ENCODE results near the gene RAI2.
A peak's percentile ranks its signal among the peaks of the same experiment; 100 is the strongest.

RAI2 gene

GRCh38 chrX:17860811-17861488 lies at the start of gene RAI2:
Gene RAI2, minus strand, starts transcription at chrX:17861298. Its CDS starts 59,288 bp downstream, at chrX:17802010.
- no peak for DNase-seq (ENCODE audit: low read depth)
- H3K4me3 ChIP-seq (ENCODE audit: control insufficient read depth, low read depth, low read length): no peak within 1 kb of the TSS
- no peak for TF ChIP-seq CTCF (conservative IDR thresholded peaks at IDR 0.05; ENCODE audit: control insufficient read depth, insufficient read depth, low read depth, low read length)

GRCh38 chrX:17888421-17888820 lies 27.3 kb upstream of the RAI2 start:
- H3K4me3 ChIP-seq (ENCODE audit: control insufficient read depth, low read depth, low read length): no peak overlapping the region
- TF ChIP-seq CTCF (conservative IDR thresholded peaks at IDR 0.05; ENCODE audit: control insufficient read depth, insufficient read depth, low read depth, low read length): no peak
- DNase-seq (ENCODE audit: low read depth): no peak

GRCh38 chrX:17882680-17883079 lies 21.6 kb upstream of the RAI2 start:
- peak; percentile 40 for DNase-seq (ENCODE audit: low read depth)
- no peak for TF ChIP-seq CTCF (conservative IDR thresholded peaks at IDR 0.05; ENCODE audit: control insufficient read depth, insufficient read depth, low read depth, low read length)
- no peak overlapping the region for H3K4me3 ChIP-seq (ENCODE audit: control insufficient read depth, low read depth, low read length)

GRCh38 chrX:17878028-17878670 lies 17.1 kb upstream of the RAI2 start:
- no peak for TF ChIP-seq CTCF (conservative IDR thresholded peaks at IDR 0.05; ENCODE audit: control insufficient read depth, insufficient read depth, low read depth, low read length)

GRCh38 chrX:17876135-17876534 lies 15.0 kb upstream of the RAI2 start:
- DNase-seq (ENCODE audit: low read depth): no peak
- H3K4me3 ChIP-seq (ENCODE audit: control insufficient read depth, low read depth, low read length): no peak overlapping the region
- no peak for TF ChIP-seq CTCF (conservative IDR thresholded peaks at IDR 0.05; ENCODE audit: control insufficient read depth, insufficient read depth, low read depth, low read length)

More at GRCh38 chrX:17878028-17878670, 17.1 kb upstream of the RAI2 start:
- H3K4me3 ChIP-seq (ENCODE audit: control insufficient read depth, low read depth, low read length): no peak overlapping the region
- DNase-seq (ENCODE audit: low read depth): peak; percentile 16

GRCh38 chrX:17869580-17869979 lies 8.5 kb upstream of the RAI2 start:
- TF ChIP-seq CTCF (conservative IDR thresholded peaks at IDR 0.05; ENCODE audit: control insufficient read depth, insufficient read depth, low read depth, low read length): no peak
- DNase-seq (ENCODE audit: low read depth): no peak
- H3K4me3 ChIP-seq (ENCODE audit: control insufficient read depth, low read depth, low read length): no peak overlapping the region

Data from fibroblast of mammary gland (primary cell).